NCI-H2196 treated with DMSO at 0.1 percent for 48 hours (cell line): Measurements from ENCODE around the gene ZNF138.
"Not testable (repeated sequence)": the region's sequence is repeated elsewhere in the genome, so short reads cannot be mapped to it uniquely, and the experiment has no call there.

Source experiments
- DNase-seq: peaks from one replicate; lab custom pipeline; 2025; ENCODE audit not compliant: unreplicated experiment; lab: John Stamatoyannopoulos, UW

The ZNF138 gene

DNA sequence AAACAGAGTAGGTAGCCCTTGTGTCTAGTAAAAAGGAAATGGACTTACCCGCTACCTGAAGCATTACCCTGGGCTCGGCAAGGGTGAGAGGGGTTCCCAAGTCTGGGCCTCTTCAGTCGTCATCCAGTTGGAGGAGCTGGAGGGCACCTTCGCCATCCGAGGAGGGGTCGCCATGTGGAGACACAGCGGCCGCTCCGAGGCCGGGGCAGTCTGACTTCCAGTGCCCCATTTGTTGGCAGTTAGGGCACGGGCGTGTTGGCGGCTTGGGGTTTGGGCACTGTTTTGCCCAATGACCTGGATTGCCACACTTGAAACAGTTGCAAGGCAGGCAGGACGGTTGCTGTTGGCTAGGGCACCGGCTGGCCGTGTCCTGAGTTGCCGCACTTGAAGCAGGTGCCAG lies 43.8 kb downstream of the ZNF138 start:
- not testable (repeated sequence) for DNase-seq

- DNase-seq: no peak
Measured at GRCh38 chr7:64838691-64839090, 44.5 kb downstream of the ZNF138 start.

DNA sequence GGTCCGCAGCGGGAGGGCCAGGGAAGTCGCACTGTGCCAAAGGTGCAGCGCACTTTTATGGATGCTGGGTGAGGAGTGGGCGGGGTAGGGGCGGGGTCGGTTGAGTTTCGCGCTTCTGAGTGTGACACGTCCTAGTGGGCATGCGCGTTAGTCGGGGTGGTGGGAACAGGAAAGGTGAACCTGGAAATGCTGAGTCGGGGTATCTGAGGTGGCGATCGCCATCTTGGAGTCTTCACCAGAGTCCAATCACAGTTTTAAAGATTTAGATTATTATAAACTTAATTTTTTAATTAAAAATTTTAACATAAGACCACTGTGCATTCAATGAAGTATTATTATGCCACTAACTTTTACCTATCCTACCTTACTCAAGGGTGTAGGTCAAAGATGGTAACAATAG lies 45.7 kb downstream of the ZNF138 start:
- no peak for DNase-seq

GRCh38 chr7:64849250-64849923 lies 55.2 kb downstream of the ZNF138 start:
- no peak for DNase-seq

DNA sequence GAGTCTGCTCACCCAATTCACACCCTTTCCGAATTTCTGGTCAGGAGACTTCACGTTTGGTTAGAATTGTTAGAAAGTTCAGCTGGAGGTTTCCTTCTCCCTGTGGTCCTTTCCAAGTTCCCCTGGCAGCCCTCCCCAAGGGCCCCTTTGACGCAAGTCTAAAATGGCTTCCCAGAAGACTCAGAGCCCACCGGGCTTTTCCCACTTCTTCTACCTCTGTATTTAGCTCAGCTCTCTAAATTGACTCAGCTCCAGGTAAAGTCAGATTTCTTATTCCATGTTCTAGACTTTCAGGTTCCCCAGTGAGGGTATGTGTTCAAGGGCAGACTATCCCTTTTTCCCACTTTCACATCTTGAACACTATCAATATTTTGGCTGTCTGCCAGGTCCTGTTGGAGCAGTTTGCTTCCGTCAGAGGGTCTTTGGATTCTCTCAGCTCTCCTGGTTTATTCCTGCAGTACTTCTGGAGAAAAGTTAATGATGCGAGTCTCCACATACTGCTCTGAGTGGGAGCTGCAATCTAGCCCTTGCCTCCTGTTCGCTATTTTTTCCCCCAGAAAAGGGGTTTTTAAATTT lies 55.8 kb downstream of the ZNF138 start:
- no peak for DNase-seq

GRCh38 chr7:64853679-64854078 lies 59.5 kb downstream of the ZNF138 start:
- no peak for DNase-seq

- no peak for DNase-seq
Measured at GRCh38 chr7:64854969-64855368, 60.7 kb downstream of the ZNF138 start.

- no peak for DNase-seq
Measured at GRCh38 chr7:64863021-64863420, 68.8 kb downstream of the ZNF138 start.

DNA sequence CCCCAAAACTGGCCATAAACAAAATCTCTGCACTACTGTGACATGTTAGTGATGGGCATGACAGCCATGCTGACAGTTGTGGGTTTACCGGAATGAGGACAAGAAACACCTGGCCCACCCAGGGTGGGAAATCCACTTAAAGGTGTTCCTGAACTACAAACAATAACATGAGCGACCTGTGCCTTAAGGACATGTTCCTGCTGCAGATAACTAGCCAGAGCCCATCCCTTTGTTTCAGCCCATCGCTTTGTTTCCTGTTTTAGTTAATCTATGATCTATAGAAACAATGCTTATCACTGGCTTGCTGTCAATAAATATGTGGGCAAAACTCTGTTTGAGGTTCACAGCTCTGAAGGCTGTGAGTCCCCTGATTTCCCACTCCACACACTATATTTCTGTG lies 69.3 kb downstream of the ZNF138 start:
- DNase-seq: not testable (repeated sequence)

GRCh38 chr7:64863969-64864368 lies 69.7 kb downstream of the ZNF138 start:
- DNase-seq: no peak

- no peak for DNase-seq
Measured at GRCh38 chr7:64867863-64868440, 73.7 kb downstream of the ZNF138 start.

DNA sequence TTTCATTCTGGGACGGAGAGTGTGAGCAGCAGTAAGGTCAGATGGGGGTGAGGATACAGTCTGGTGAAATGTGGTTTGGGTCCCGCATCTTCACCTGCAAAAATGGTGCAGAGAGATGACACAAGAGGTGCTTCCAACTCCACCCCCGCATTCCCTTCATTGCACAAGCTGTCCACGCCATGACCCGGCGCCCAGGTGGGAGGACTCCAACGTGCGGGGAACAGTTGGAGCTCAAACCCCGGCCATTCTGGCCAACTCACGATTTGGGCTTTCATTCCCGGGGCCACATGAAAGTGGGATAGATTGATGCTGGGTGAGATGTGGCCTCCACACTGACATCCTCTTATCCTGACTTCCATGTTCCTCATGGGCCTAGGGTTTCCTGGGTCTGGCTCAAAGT lies 74.3 kb downstream of the ZNF138 start:
- no peak for DNase-seq

GRCh38 chr7:64869121-64869725 lies 75.0 kb downstream of the ZNF138 start:
- no peak for DNase-seq

GRCh38 chr7:64869912-64870562 lies 75.8 kb downstream of the ZNF138 start:
- DNase-seq: no peak

DNA sequence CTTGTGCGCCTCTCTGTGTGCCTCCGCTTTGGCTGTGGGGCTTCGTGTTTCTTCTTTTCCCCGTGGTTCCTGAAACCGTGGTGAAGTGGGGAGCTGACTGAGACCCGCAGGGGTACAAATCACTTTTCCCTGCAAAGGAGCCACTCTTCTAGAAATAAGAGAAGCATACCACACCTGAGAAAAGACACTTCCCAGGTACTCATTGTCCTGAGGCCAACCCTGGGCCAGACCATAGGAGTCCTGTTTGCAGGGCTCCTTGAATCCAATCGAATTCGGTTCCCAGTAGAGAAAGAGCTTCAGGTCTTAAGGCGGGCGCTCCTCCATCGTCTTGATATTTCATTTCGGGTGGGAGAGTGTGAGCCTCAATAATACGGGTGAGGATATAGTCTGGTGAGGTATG lies 76.4 kb downstream of the ZNF138 start:
- DNase-seq: no peak

- DNase-seq: no peak
Measured at GRCh38 chr7:64871761-64872160, 77.5 kb downstream of the ZNF138 start.

GRCh38 chr7:64872351-64873154 lies 78.3 kb downstream of the ZNF138 start:
- DNase-seq: no peak

DNA sequence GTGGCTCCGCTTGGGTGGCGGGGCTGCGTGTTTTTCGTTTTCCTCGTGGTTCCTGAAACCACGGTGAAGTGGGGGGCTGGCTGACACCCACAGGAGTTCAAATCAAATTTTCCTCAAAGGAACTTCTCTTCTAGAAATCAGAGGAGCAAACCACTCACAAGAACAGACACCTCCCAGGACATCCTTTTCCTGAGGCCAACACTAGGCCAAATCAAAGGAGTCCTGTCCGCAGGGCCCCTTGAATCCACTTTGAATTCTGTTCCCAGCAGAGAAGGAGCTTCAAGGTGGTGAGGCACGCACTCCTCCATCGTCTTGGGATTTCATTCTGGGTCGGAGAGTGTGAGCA lies 78.9 kb downstream of the ZNF138 start:
- DNase-seq: no peak

- DNase-seq: no peak
Measured at GRCh38 chr7:64873517-64873916, 79.3 kb downstream of the ZNF138 start.

- no peak for DNase-seq
Measured at GRCh38 chr7:64874114-64874513, 79.9 kb downstream of the ZNF138 start.
